GM12878 (cell line): Measurements from ENCODE around the gene PPP1R7. TPM values are rescaled to one million over a fixed set of nuclear protein-coding genes. Genes with fewer than 3 reads are reported as not detected.

Experiments
- ATAC-seq: fragments of 200-7000 bp; cut with Tn5 transposase; 3 replicates; pipeline ENCODE4 v1.9.1; 2020; ENCODE audit warnings: mild to moderate bottlenecking, moderate library complexity
- BruUV-seq: library from RNA; stranded (reverse); fragments of 400-500 nt; replicated peaks from 2 replicates; lab custom pipeline; 2021; lab: Mats Ljungman, UMichigan
- CTCF ChIA-PET: fragments of 300-600 bp; sonication (Branson Sonifier 250); formaldehyde crosslinking; extraction: SDS; loops from one replicate; lab custom pipeline; 2021; ENCODE audit warnings: inconsistent platforms; lab: Yijun Ruan, JAX
- POLR2A ChIA-PET: fragments of 350-600 bp; formaldehyde crosslinking; extraction: SDS; loops from one replicate; lab custom pipeline; 2021; ENCODE audit warnings: inconsistent platforms; lab: Charles Lee
- RAD21 ChIA-PET: fragments of 300-600 bp; sonication (Branson Sonifier 250); formaldehyde crosslinking; loops from one replicate; lab custom pipeline; 2023; ENCODE audit warnings: antibody characterized with exemption; ENCODE audit not compliant: unreplicated experiment; lab: Charles Lee
- SMC1A ChIA-PET: fragments of 300-600 bp; sonication (Branson Sonifier 250); formaldehyde crosslinking; loops from one replicate; lab custom pipeline; 2023; ENCODE audit not compliant: unreplicated experiment, uncharacterized antibody; lab: Charles Lee
- DNase-seq: peaks from one replicate; pipeline ENCODE4 v3.0.0-alpha.2; 2011; ENCODE audit warnings: low read depth, low spot score
- FAIRE-seq: peaks from 3 replicates; lab custom pipeline; 2011; peaks lifted over from hg19 to GRCh38; lab: Jason Lieb, UNC
- H2AFZ ChIP-seq: 2 replicates; pipeline ENCODE4 v1.6.0; 2011; ENCODE audit warnings: low read depth, low read length, control low read depth; ENCODE audit not compliant: control insufficient read depth
- H3K27ac ChIP-seq: 2 replicates; pipeline ENCODE4 v1.5.1; 2011; ENCODE audit warnings: control low read depth; ENCODE audit not compliant: control insufficient read depth, insufficient read depth
- H3K27me3 ChIP-seq, 2 experiments: replicated peaks in 1 of 2; 2 replicates each; pipeline versions ENCODE4 v1.6.0 to v1.6.1; 2011; ENCODE audit warnings: low read length in 1 of 2; ENCODE audit not compliant: control insufficient read depth in 2 of 2, insufficient read depth in 2 of 2
- H3K36me3 ChIP-seq, 2 experiments: 2 replicates each; pipeline ENCODE4 v1.5.1; 2011; ENCODE audit warnings: low read length in 1 of 2; ENCODE audit not compliant: control insufficient read depth in 2 of 2, insufficient read depth in 2 of 2
- H3K4me1 ChIP-seq: 2 replicates; pipeline ENCODE4 v1.6.1; 2011; ENCODE audit warnings: mild to moderate bottlenecking, low read length, moderate library complexity, mixed read lengths; ENCODE audit not compliant: control insufficient read depth, insufficient read depth
- H3K4me2 ChIP-seq: 2 replicates; pipeline ENCODE4 v1.6.0; 2011; ENCODE audit warnings: control low read depth; ENCODE audit not compliant: control insufficient read depth, insufficient read depth
- H3K4me3 ChIP-seq: fragments of 200-600 bp; sonication (generic); 2 replicates; pipeline ENCODE4 v1.5.1; 2016
- H3K79me2 ChIP-seq: 2 replicates; pipeline ENCODE4 v1.6.0; 2011; ENCODE audit warnings: low read length; ENCODE audit not compliant: control insufficient read depth, insufficient read depth
- H3K9ac ChIP-seq: 2 replicates; pipeline ENCODE4 v1.8.0; 2011; ENCODE audit warnings: low read length, control low read depth, mixed read lengths; ENCODE audit not compliant: control insufficient read depth, insufficient read depth
- H3K9me3 ChIP-seq: replicated peaks from 3 replicates; pipeline ENCODE4 v1.5.1; 2011; ENCODE audit warnings: mild to moderate bottlenecking, low read length; ENCODE audit not compliant: control insufficient read depth, insufficient read depth
- H4K20me1 ChIP-seq: 2 replicates; pipeline ENCODE4 v1.6.0; 2011; ENCODE audit not compliant: control insufficient read depth, insufficient read depth
- ATF2 ChIP-seq: IDR thresholded peaks from 2 replicates; pipeline ENCODE4 v1.6.1; 2012; ENCODE audit warnings: low read length, inconsistent platforms
- HDGF ChIP-seq: fragments of 450-650 bp; IDR thresholded peaks from 2 replicates; pipeline ENCODE4 v1.6.1; 2016; ENCODE audit warnings: antibody characterized with exemption
- HSF1 ChIP-seq: fragments of 150-350 bp; IDR thresholded peaks from 2 replicates; pipeline ENCODE4 v1.6.1; 2014; ENCODE audit warnings: mild to moderate bottlenecking, low read depth, low read length
- MAX ChIP-seq: IDR thresholded peaks from 2 replicates; pipeline ENCODE4 v1.6.1; 2012; ENCODE audit warnings: low read depth, low read length, improper control_type of control experiment
- NKRF ChIP-seq: fragments of 450-650 bp; conservative IDR thresholded peaks from 2 replicates; pipeline ENCODE4 v1.6.1; 2017; ENCODE audit warnings: mild to moderate bottlenecking, moderate library complexity
- NRF1 ChIP-seq: conservative IDR thresholded peaks from 2 replicates; pipeline ENCODE4 v1.6.1; 2011; ENCODE audit warnings: mild to moderate bottlenecking, low read depth, low read length, improper control_type of control experiment
- POU2F2 ChIP-seq: IDR thresholded peaks from 3 replicates; pipeline ENCODE4 v1.6.1; 2011; ENCODE audit warnings: low read depth, mild to moderate bottlenecking, low read length, borderline replicate concordance
- PRDM15 ChIP-seq: fragments of 450-650 bp; formaldehyde crosslinking; IDR thresholded peaks from 2 replicates; pipeline ENCODE4 v1.4.0; 2020; ENCODE audit warnings: mild to moderate bottlenecking, moderate library complexity
- ZBTB33 ChIP-seq: fragments of 450-650 bp; IDR thresholded peaks from 2 replicates; pipeline ENCODE4 v1.6.1; 2017; ENCODE audit warnings: mild to moderate bottlenecking
- WGBS: methylation state at CpG from one replicate; pipeline ENCODE4 v1.1.6; 2016; ENCODE audit warnings: low lambda C conversion rate; ENCODE audit not compliant: insufficient replicate concordance, insufficient coverage; ENCODE audit errors: missing lambda C conversion rate; 5-methylcytosine and 5-hydroxymethylcytosine counted together
- in situ Hi-C: fragments of 300-500 bp; cut with MboI; formaldehyde crosslinking; loops from 9 replicates; pipeline ENCODE4 v1.14.3; 2018; ENCODE audit warnings: mixed read lengths
- intact Hi-C: fragments of 100-400 bp; cut with micrococcal nuclease; formaldehyde crosslinking; loops from one replicate; pipeline ENCODE4 v1.14.2; 2022; ENCODE audit not compliant: unreplicated experiment
- polyA plus RNA-seq, 11 experiments: library from polyadenylated mRNA; depleted of rRNA in 4 of 11; unstranded in 6 of 11; stranded (reverse) in 5 of 11; fragments of >200 nt; fragmentation: Nextera tagmentation in 4 of 11; fragmentation: Illumina TruSeq in 1 of 11; extraction: Ambion mirVana in 4 of 11; extraction: Trizol in 1 of 11; gene quantifications; 1 replicate in 1 of 11; 2 replicates in 10 of 11; pipeline versions ENCODE4 v1.2.1 to v1.2.3, GENCODE V29; 2011 to 2016; ENCODE audit warnings: inconsistent platforms in 2 of 11, missing spikeins in 2 of 11, low read depth in 1 of 11
- total RNA-seq, 4 experiments: library from RNA; depleted of rRNA in 3 of 4; stranded (reverse); fragments of >200 nt in 3 of 4; fragmentation: Illumina TruSeq in 1 of 4; extraction: Trizol in 1 of 4; gene quantifications; 2 replicates each; pipeline versions ENCODE4 v1.2.1 to v1.2.3, GENCODE V29; 2013 to 2021

Gene PPP1R7
- total and polyA plus RNA-seq, 10 of the 15 experiments (the other 5 are each of a cell fraction or from before 2014, with no cell fraction given) = 78.5 to 174 (median 93.7) TPM

- TF ChIP-seq PRDM15 = no peak
- TF ChIP-seq MAX = no peak
- no peak for TF ChIP-seq ZBTB33
- TF ChIP-seq, all 136 proteins: peak for 0
Measured at GRCh38 chr2:241215421-241215820, 65.2 kb downstream of the PPP1R7 start (continued).

- ChIA-PET SMC1A (interaction anchor here (0.8 to 1.7 kb wide), 2 partner anchors 65 to 158 kb away, joined by 3 to 4 read pairs; no protein-coding TSS in a partner anchor), POLR2A (interaction anchor here (0.6 kb wide), 1 partner anchor 606 kb away, joined by 4 read pairs; no protein-coding TSS in a partner anchor), CTCF (interaction anchor here (1.2 to 1.7 kb wide), 4 partner anchors 65 to 139 kb away, joined by 3 to 5 read pairs (median 4); no protein-coding TSS in a partner anchor), RAD21 (interaction anchor here (1.4 kb wide), 1 partner anchor 138 kb away, joined by 4 read pairs; no protein-coding TSS in a partner anchor)
- H3K9ac ChIP-seq = no peak overlapping the region
- WGBS = 50% methylated on average over 13 of the region's 14 CpGs
- H3K4me3 ChIP-seq = no peak overlapping the region
- DNase-seq (no peak), FAIRE-seq (no peak), ATAC-seq (no peak)
- H4K20me1 ChIP-seq = no peaks in the 10 kb centered on the region
- no peaks in the 10 kb centered on the region for H3K79me2 ChIP-seq
- no TSS peak for BruUV-seq
- no peak overlapping the region for H2AFZ ChIP-seq
- H3K4me1 ChIP-seq = no peaks in the 10 kb centered on the region
- in situ Hi-C loops = loop anchor here (5.0 kb wide), 1 partner anchor 139 kb away; no protein-coding TSS in a partner anchor
- H3K36me3 ChIP-seq = no peaks in the 10 kb centered on the region
- intact Hi-C loops = loop anchor here (5.0 to 10.0 kb wide), 2 partner anchors 139 to 361 kb away; no protein-coding TSS in a partner anchor
- H3K4me2 ChIP-seq = no peak overlapping the region
- H3K9me3 ChIP-seq = no peaks in the 10 kb centered on the region
- no peak overlapping the region for H3K27ac ChIP-seq
- H3K27me3 ChIP-seq = no peaks in the 10 kb centered on the region
- TF ChIP-seq NKRF (no peak), HDGF (no peak), NRF1 (no peak), HSF1 (no peak), ATF2 (no peak), POU2F2 (no peak)
Measured at GRCh38 chr2:241216211-241216761, 66.0 kb downstream of the PPP1R7 start.
